WI38 (cell line): ENCODE results near the gene TMTC2.

Experiments used
- H3K4me3 ChIP-seq: 2 replicates; pipeline ENCODE4 v1.5.1; 2011; ENCODE audit warnings: low read depth, mild to moderate bottlenecking, control low read depth, low read length
- TF ChIP-seq, protein P1 (sequence below): IDR thresholded peaks from 2 replicates; pipeline ENCODE4 v1.5.1; 2012; ENCODE audit warnings: low read depth, mild to moderate bottlenecking, control low read depth, low read length

TMTC2 gene

GRCh38 chr12:82862069-82862841 is 175.5 kb downstream of the TMTC2 start:
- no peak overlapping the region for H3K4me3 ChIP-seq
- TF ChIP-seq, protein P1, sequence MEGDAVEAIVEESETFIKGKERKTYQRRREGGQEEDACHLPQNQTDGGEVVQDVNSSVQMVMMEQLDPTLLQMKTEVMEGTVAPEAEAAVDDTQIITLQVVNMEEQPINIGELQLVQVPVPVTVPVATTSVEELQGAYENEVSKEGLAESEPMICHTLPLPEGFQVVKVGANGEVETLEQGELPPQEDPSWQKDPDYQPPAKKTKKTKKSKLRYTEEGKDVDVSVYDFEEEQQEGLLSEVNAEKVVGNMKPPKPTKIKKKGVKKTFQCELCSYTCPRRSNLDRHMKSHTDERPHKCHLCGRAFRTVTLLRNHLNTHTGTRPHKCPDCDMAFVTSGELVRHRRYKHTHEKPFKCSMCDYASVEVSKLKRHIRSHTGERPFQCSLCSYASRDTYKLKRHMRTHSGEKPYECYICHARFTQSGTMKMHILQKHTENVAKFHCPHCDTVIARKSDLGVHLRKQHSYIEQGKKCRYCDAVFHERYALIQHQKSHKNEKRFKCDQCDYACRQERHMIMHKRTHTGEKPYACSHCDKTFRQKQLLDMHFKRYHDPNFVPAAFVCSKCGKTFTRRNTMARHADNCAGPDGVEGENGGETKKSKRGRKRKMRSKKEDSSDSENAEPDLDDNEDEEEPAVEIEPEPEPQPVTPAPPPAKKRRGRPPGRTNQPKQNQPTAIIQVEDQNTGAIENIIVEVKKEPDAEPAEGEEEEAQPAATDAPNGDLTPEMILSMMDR: no peak

- H3K4me3 ChIP-seq: no peak overlapping the region
Observed at GRCh38 chr12:82862876-82863649, 176.4 kb downstream of the TMTC2 start.

DNA sequence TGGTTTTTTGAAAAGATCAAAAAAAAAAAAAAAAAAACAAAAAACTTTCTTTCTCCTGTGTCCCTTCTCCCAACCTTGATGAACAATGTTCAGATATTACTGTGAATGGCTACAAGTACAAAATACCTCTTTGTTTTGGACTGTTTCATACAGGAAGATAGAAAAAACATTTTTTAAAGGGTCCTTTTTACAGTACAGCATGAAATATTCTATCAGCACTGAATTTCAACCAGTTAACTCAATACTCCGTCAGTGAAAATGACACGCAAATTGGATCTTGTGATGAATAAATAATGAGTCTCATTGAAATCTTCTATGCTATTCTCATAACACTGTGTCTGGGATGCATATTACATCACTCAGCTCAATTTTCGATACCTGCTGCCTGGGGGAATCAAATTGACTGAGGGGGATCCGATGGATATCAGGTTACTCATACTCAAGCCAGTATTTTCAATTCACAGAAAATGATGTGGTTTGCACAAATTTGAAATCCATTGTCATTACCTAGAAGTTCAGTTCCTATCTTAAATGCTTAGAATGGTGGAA is 179.6 kb downstream of the TMTC2 start:
- no peak overlapping the region for H3K4me3 ChIP-seq
- TF ChIP-seq, protein P1: no peak

More at GRCh38 chr12:82862876-82863649, 176.4 kb downstream of the TMTC2 start:
- TF ChIP-seq, protein P1: no peak

DNA sequence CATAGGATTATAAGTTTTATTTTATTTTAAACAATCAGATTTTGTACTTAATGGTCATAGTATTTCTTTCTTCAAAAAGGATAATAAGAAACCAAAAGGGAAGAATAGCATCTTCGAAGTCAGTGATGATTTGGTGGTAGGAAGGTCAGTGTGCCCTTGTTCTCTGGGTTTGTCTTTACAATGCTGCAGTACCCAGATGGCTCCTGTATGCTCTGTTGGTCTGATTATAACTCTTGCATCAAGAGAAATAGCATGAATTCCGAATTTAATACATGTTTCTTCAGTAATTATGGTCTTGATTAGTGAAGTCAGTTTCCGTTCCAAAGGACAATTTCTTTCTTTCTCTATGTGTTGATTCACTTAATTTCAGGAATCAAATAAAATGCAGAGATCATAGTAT is 180.2 kb downstream of the TMTC2 start:
- no peak overlapping the region for H3K4me3 ChIP-seq
- TF ChIP-seq, protein P1: no peak

GRCh38 chr12:82867762-82868500 is 181.2 kb downstream of the TMTC2 start:
- H3K4me3 ChIP-seq: no peak overlapping the region
- TF ChIP-seq, protein P1: no peak

DNA sequence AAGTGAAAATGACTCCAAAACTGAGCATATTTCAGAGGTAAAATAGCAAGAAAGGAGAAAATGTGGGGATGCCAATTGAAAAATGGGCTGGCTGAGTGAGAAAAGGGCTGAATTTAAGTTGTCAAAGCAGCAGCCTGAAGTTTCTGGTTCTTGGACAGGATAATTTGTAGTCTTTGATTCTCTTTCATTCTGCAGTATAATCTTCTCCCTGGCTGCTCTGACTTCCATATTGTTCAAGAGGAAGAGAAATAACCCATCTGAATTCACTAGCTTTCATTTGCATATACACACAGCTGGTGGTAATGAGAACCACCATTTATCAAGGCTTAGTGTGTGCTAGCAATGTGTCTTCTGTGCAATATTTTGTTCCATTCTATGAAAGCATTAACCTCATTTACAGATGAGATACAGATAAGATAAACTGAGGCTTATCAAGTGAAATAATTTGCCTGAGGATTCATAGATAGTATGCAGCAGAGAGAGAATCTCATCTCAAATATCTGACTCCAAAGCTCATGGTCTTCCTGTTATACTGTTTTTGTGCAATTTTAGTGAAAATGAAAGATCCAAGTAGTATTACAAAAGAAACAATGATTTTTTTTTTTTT is 184.2 kb downstream of the TMTC2 start:
- H3K4me3 ChIP-seq: no peak overlapping the region
- TF ChIP-seq, protein P1: no peak
